ENCODE data around the gene TGFBR3.
"Not testable (repeated sequence)": the region's sequence is repeated elsewhere in the genome, so short reads cannot be mapped to it uniquely, and the experiment has no call there.

Gene TGFBR3

GRCh38 chr1:91847851-91848250 lies 38.1 kb downstream of the TGFBR3 start:
- DNase-seq (ENCODE audit: low read depth), result no peak

GRCh38 chr1:91846639-91847013 lies 39.3 kb downstream of the TGFBR3 start:
- no peak for DNase-seq (ENCODE audit: low read depth)

DNA sequence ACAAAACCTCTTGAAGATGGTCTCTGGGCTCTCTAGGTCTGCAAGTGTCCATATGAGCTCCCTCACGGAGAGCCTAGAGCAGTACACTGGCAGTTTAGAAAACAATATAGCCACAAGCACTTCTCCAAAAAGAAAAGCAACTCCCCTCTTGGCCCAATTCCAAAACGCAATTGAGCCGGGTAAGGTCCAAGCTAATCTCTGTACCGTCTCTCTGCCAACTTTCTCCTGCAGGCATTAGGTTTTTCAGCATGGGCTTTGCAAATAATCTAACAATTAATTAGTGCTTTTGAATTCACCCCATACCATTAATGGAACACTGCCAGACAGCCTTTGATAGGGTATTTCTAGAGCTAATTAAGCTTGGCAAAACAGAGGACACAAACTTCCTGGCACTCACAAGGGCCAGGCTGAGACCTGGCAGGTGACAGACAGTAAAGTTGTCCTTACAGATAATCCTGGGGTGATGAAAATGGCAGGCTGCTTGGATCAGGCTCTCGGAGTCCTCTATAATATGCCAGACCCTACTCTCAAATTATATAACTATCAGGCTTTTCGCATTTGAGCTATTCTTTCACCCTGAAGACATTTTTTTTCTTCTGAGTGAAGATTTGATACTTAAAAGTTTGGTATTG lies 39.8 kb downstream of the TGFBR3 start:
- DNase-seq (ENCODE audit: low read depth), result no peak

GRCh38 chr1:91844862-91845528 lies 41.0 kb downstream of the TGFBR3 start:
- DNase-seq (ENCODE audit: low read depth), result no peak

GRCh38 chr1:91843843-91844242 lies 42.1 kb downstream of the TGFBR3 start:
- DNase-seq (ENCODE audit: low read depth), result no peak

- no peak for DNase-seq (ENCODE audit: low read depth)
These were observed 43.4 kb downstream of the TGFBR3 start for GRCh38 chr1:91842563-91842962.

- DNase-seq (ENCODE audit: low read depth), result no peak
These were observed 43.9 kb downstream of the TGFBR3 start for GRCh38 chr1:91842056-91842455.

DNA sequence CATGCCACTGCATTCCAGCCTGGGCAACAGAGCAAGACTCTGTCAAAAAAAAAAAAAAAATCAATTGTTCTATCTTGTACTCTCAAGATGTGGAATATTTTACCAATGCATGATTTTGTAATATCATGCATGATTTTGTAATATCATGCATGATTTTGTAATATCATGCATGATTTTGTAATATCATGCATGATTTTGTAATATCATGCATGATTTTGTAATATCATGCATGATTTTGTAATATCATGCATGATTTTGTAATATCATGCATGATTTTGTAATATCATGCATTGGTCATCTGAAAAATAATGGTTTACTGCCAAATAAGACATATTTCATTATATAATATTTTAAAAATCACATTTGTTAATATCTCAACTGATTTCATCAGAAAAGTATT lies 45.7 kb downstream of the TGFBR3 start:
- not testable (repeated sequence) for DNase-seq (ENCODE audit: low read depth)

- DNase-seq (ENCODE audit: low read depth), result no peak
These were observed 49.5 kb downstream of the TGFBR3 start for GRCh38 chr1:91836331-91837040.

DNA sequence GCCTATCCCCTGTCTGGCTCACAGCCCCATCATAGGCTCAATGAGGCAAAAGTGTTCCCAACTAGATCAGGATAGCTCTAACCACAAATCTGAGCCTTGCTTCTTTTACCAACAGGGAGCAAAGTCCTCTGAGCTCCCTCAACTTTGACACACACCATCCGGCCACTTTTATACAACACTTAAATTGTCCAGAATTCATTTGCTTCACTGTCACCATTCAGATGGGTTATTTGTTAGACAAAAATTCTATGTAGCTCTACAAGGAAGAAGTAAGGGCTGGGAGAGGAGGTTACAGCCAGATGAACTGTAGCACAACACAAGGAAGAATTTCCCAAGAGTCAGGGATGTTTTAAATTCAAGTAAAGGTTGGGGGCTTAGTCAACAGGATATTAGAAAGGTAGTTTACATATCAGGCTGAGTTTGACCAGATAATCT lies 50.8 kb downstream of the TGFBR3 start:
- DNase-seq (ENCODE audit: low read depth), result no peak

- not testable (repeated sequence) for DNase-seq (ENCODE audit: low read depth)
These were observed 51.4 kb downstream of the TGFBR3 start for GRCh38 chr1:91834549-91834948.

GRCh38 chr1:91833946-91834345 lies 52.0 kb downstream of the TGFBR3 start:
- DNase-seq (ENCODE audit: low read depth), result no peak

GRCh38 chr1:91831132-91831930 lies 54.6 kb downstream of the TGFBR3 start:
- no peak for DNase-seq (ENCODE audit: low read depth)

GRCh38 chr1:91830242-91831131 lies 55.5 kb downstream of the TGFBR3 start:
- no peak for DNase-seq (ENCODE audit: low read depth)

GRCh38 chr1:91829293-91830153 lies 56.4 kb downstream of the TGFBR3 start:
- no peak for DNase-seq (ENCODE audit: low read depth)

- no peak for DNase-seq (ENCODE audit: low read depth)
These were observed 57.2 kb downstream of the TGFBR3 start for GRCh38 chr1:91828583-91829281.

DNA sequence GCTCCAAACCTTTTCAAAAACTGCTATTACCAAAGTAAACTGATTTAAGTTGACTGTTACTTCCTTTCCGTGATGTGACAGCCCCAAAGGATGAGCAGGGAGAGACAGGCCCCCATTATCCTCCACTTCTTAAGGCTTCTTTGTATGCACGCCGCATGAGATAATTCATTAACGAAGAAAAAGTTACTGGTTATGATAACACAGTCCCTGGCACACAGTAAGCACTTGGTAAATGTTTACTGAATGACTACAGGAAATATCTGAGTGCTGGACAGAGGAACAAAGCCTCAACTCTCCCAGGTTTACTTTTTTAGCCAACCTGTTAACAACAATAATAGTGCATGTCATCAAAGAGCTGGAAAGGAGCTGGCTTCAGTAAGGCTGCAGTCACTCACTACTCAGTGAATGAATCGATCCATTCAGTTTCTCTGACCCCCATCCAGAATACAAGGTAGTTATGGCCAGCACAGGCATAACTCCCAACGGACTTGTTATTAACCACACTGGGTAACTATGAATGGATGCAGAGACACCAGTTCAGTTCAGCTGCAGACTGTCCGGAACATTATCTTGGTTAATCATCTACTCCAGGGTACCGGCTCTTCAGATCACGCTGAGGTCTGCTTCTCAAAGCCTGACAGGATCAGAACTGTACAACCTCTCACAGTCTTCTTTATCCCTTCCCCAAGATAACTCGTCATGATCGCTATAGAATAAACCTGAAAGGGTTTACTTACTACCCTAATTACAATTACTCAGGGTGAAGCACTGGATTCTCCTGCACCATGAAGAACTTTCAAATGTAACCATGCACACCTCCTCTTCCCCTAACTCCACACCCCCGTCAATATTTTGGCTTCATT lies 58.3 kb downstream of the TGFBR3 start:
- no peak for DNase-seq (ENCODE audit: low read depth)

GRCh38 chr1:91827087-91827458 lies 58.9 kb downstream of the TGFBR3 start:
- DNase-seq (ENCODE audit: low read depth), result no peak

- DNase-seq (ENCODE audit: low read depth), result no peak
These were observed 59.3 kb downstream of the TGFBR3 start for GRCh38 chr1:91826649-91827048.
